ENCODE results near the gene CD47. TPM values are rescaled to one million over a fixed set of nuclear protein-coding genes. Genes with fewer than 3 reads are reported as not detected.

Gene CD47
- total and polyA plus RNA-seq, 7 donors, result 10.8 to 74.9 (median 61.4) TPM

DNA sequence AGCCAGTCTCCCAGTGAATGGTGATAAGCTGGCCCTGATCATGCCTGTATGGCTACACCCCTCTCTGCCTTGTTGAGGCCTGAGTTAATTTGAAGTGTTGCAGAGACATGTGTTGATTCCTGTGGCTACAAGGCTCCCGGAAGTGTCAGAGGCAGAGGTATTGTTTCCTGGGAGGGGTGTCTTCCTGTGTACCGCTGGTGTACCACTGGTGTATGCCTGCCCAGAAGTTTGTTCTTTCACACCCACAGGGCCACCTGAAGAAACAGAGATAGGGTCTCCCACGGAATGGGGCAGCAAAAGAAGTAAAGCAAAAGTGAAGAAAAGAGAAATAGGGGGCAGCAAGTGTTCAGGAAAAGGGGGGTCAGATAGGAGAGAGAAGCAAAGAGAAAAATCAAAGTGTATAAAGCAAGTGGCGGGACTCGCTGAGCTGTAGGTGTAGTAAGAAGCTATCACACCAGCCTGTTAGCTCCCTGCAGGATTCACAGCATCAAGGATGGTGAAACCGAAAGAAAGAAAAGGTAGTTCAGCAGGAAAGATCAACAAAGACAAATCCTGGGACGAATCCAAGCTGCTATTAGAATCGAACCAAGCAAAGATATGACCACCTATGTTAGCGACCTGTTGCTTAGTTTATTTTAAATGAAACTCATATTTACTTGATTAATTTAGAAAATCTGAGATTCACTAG lies 36.6 kb upstream of the CD47 start:
- no peaks in the 10 kb centered on the region for H3K9me3 ChIP-seq
- no peak for DNase-seq
- H3K36me3 ChIP-seq, result no peaks in the 10 kb centered on the region
- WGBS, 2 donors, result 21 to 44% methylated on average over 9 of the region's 9 CpGs
- no peak for TF ChIP-seq EP300 (IDR thresholded peaks at IDR 0.05)
- peaks cover 0 to 18% (median 1%) of the 10 kb centered on the region in 4 donors for H3K4me1 ChIP-seq
- H3K4me3 ChIP-seq, result no peak overlapping the region
- H3K27me3 ChIP-seq, result no peaks in the 10 kb centered on the region
- H3K27ac ChIP-seq, result no peak overlapping the region
- intact Hi-C loops (cut with DNase I), result no loop called here

DNA sequence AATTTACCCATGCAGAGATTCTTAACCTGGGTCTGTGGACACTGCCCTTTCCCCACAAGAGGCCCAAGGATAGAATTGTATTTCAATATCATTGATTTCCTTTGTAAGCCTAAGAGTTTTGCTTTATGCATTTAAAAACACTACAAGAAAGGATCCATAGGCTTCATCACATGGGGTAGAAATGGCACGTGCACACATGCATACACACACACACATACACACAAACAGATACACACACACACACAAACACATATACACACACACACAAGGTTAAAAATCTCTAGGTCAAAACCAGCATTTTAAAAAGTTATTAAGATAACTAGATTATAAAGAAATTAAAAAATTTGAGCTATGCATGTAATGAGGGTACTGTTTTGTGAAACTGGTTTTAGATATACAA lies 35.5 kb upstream of the CD47 start:
- no peak for DNase-seq
- Histone ChIP-seq H3K9me3 (no peaks in the 10 kb centered on the region), H3K4me3 (no peak overlapping the region), H3K27me3 (no peaks in the 10 kb centered on the region), H3K27ac (no peak overlapping the region), H3K36me3 (no peaks in the 10 kb centered on the region), H3K4me1 (peaks cover 0 to 8% (median 1%) of the 10 kb centered on the region in 4 donors)
- WGBS, 2 donors, result 71 to 86% methylated on average over 1 of the region's 1 CpG
- intact Hi-C loops (cut with DNase I), result no loop called here
- no peak for TF ChIP-seq POLR2AphosphoS5 (IDR thresholded peaks at IDR 0.05)
- TF ChIP-seq EP300 (IDR thresholded peaks at IDR 0.05), result no peak
- TF ChIP-seq CTCF (IDR thresholded peaks at IDR 0.05), result no peak
- no peak for TF ChIP-seq POLR2A (IDR thresholded peaks at IDR 0.05)

GRCh38 chr3:108125550-108126071 lies 34.8 kb upstream of the CD47 start:
- WGBS, 2 donors, result 46 to 59% methylated on average over 6 of the region's 6 CpGs
- Histone ChIP-seq H3K4me1 (peaks cover 0 to 2% (median under 1%) of the 10 kb centered on the region in 4 donors), H3K36me3 (no peaks in the 10 kb centered on the region), H3K9me3 (no peaks in the 10 kb centered on the region), H3K27me3 (no peaks in the 10 kb centered on the region), H3K4me3 (no peak overlapping the region), H3K27ac (no peak overlapping the region)
- no peak for DNase-seq
- intact Hi-C loops (cut with DNase I), result no loop called here
- TF ChIP-seq EP300 (IDR thresholded peaks at IDR 0.05) (no peak), POLR2A (IDR thresholded peaks at IDR 0.05) (no peak), POLR2AphosphoS5 (IDR thresholded peaks at IDR 0.05) (no peak), CTCF (IDR thresholded peaks at IDR 0.05) (no peak)

- no peaks in the 10 kb centered on the region for H3K9me3 ChIP-seq
- no peak overlapping the region for H3K4me3 ChIP-seq
- WGBS, 2 donors, result 55 to 87% methylated on average over 4 of the region's 4 CpGs
- DNase-seq, result no peak
- H3K36me3 ChIP-seq, result no peaks in the 10 kb centered on the region
- H3K27ac ChIP-seq, result no peak overlapping the region
- no peaks in the 10 kb centered on the region for H3K4me1 ChIP-seq
- TF ChIP-seq CTCF (IDR thresholded peaks at IDR 0.05) (no peak), POLR2AphosphoS5 (IDR thresholded peaks at IDR 0.05) (no peak), EP300 (IDR thresholded peaks at IDR 0.05) (no peak)
- intact Hi-C loops (cut with DNase I), result no loop called here
- no peaks in the 10 kb centered on the region for H3K27me3 ChIP-seq
Observed at GRCh38 chr3:108125153-108125543, 34.3 kb upstream of the CD47 start.

DNA sequence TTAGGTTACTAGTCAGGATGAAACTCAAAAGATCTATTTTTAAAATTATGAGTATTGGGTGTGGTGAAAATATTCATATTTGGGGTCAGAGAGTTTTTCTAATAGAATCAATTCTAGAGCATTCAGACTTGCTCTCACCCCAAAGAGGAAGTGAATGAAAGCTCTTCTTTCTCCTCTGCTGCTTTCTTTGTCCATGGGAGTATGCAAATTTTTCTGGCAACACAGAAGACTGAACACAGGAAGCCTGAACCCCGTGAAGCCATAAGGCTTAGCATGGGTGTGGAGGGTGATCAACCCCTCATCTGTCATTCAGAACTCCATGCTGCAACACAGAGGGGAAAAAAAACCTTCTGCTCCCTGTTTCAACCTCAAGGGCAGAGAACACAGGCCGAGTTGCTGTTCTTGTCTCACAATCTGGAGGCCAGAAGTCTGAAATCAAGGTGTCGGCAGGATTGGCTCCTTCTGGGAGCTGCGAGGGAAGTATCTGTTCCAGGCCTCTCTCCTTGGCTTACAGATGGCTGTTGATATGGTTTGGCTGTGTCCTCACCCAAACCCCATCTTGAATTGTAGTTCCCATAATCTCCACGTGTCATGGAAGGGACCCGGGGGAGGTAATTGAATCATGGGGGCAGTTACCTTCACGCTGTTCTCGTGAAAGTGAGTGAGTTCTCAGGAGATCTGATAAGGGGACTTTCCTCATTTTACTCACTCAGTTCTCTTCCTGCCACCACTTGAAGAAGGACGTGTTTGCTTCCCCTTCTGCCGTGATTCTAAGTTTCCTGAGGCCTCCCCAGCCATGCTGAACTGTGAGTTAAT lies 33.7 kb upstream of the CD47 start:
- Histone ChIP-seq H3K27me3 (no peaks in the 10 kb centered on the region), H3K36me3 (no peaks in the 10 kb centered on the region), H3K9me3 (no peaks in the 10 kb centered on the region), H3K4me1 (no peaks in the 10 kb centered on the region), H3K27ac (no peak overlapping the region), H3K4me3 (no peak overlapping the region)
- intact Hi-C loops (cut with DNase I), result no loop called here
- TF ChIP-seq CTCF (IDR thresholded peaks at IDR 0.05) (no peak), POLR2AphosphoS5 (IDR thresholded peaks at IDR 0.05) (no peak), EP300 (IDR thresholded peaks at IDR 0.05) (no peak), POLR2A (IDR thresholded peaks at IDR 0.05) (no peak)
- DNase-seq, result no peak
- WGBS, 2 donors, result 43 to 72% methylated on average over 10 of the region's 10 CpGs

All from sigmoid colon (tissue), 7 donors.